OCI-LY1 (cell line): ENCODE measurements around the gene CHST11.

Source experiments
- H2AFZ ChIP-seq: fragments of 200-600 bp; sonication (generic), shearing (Covaris generic); 2 replicates; pipeline ENCODE4 v1.6.0; 2014; ENCODE audit warnings: antibody characterized with exemption, mild to moderate bottlenecking, low read length
- H3F3A ChIP-seq: fragments of 200-600 bp; sonication (generic), shearing (Covaris generic); 2 replicates; pipeline ENCODE4 v1.6.0; 2014; ENCODE audit warnings: mild to moderate bottlenecking, antibody characterized with exemption, low read length, moderate library complexity; ENCODE audit not compliant: insufficient read depth
- H3K27ac ChIP-seq: fragments of 200-600 bp; sonication (generic); 2 replicates; pipeline ENCODE4 v1.5.1; 2014; ENCODE audit warnings: low read length, mixed run types, mild to moderate bottlenecking, low read depth; ENCODE audit not compliant: poor library complexity, severe bottlenecking
- H3K27me3 ChIP-seq: fragments of 200-600 bp; sonication (generic); 2 replicates; pipeline ENCODE4 v1.6.0; 2014; ENCODE audit warnings: antibody characterized with exemption, mild to moderate bottlenecking, low read length, moderate library complexity; ENCODE audit not compliant: insufficient read depth
- H3K36me3 ChIP-seq: fragments of 200-600 bp; sonication (generic); 2 replicates; pipeline ENCODE4 v1.6.1; 2014; ENCODE audit warnings: mild to moderate bottlenecking, antibody characterized with exemption, low read length, moderate library complexity, mixed read lengths; ENCODE audit not compliant: insufficient read depth
- H3K4me1 ChIP-seq: fragments of 200-600 bp; sonication (generic); 2 replicates; pipeline ENCODE4 v1.5.1; 2014; ENCODE audit warnings: mild to moderate bottlenecking, low read length, moderate library complexity; ENCODE audit not compliant: insufficient read depth, severe bottlenecking
- H3K4me2 ChIP-seq: fragments of 200-600 bp; sonication (generic), shearing (Covaris generic); 2 replicates; pipeline ENCODE4 v1.6.1; 2014; ENCODE audit warnings: low read length
- H3K4me3 ChIP-seq: fragments of 200-600 bp; sonication (generic); 2 replicates; pipeline ENCODE4 v1.5.1; 2014; ENCODE audit warnings: low read length, low read depth, mild to moderate bottlenecking, mixed read lengths; ENCODE audit not compliant: poor library complexity, severe bottlenecking
- H3K79me2 ChIP-seq: fragments of 200-600 bp; shearing (Covaris generic); 2 replicates; pipeline ENCODE4 v1.6.1; 2016; ENCODE audit warnings: mixed run types, low read length, mixed read lengths; ENCODE audit not compliant: insufficient read depth
- H3K9ac ChIP-seq: fragments of 200-600 bp; sonication (generic), shearing (Covaris generic); 2 replicates; pipeline ENCODE4 v1.6.1; 2014; ENCODE audit warnings: mild to moderate bottlenecking, low read length, mixed read lengths
- H3K9me2 ChIP-seq: fragments of 200-600 bp; sonication (generic), shearing (Covaris generic); 2 replicates; pipeline ENCODE4 v1.6.1; 2014; ENCODE audit warnings: low read depth, mild to moderate bottlenecking, low read length, mixed read lengths
- H3K9me3 ChIP-seq: fragments of 200-600 bp; shearing (Covaris generic); 2 replicates; pipeline ENCODE4 v1.6.1; 2014; ENCODE audit warnings: low read length, mixed read lengths
- H4K20me1 ChIP-seq: fragments of 200-600 bp; sonication (generic), shearing (Covaris generic); 2 replicates; pipeline ENCODE4 v1.6.0; 2016; ENCODE audit warnings: mild to moderate bottlenecking, low read length; ENCODE audit not compliant: insufficient read depth
- EZH2 ChIP-seq: fragments of 200-600 bp; sonication (generic), shearing (Covaris generic); IDR thresholded peaks from 2 replicates; pipeline ENCODE4 v1.8.0; 2017; ENCODE audit warnings: borderline replicate concordance, mixed run types, mild to moderate bottlenecking, antibody characterized with exemption, low read length, moderate library complexity, mixed read lengths
- TF ChIP-seq, protein P1 (sequence below): fragments of 200-600 bp; sonication (generic), shearing (Covaris generic); IDR thresholded peaks from 2 replicates; pipeline ENCODE4 v1.5.1; 2017; ENCODE audit warnings: mild to moderate bottlenecking, antibody characterized with exemption, low read length, moderate library complexity, mixed read lengths

Gene CHST11

DNA sequence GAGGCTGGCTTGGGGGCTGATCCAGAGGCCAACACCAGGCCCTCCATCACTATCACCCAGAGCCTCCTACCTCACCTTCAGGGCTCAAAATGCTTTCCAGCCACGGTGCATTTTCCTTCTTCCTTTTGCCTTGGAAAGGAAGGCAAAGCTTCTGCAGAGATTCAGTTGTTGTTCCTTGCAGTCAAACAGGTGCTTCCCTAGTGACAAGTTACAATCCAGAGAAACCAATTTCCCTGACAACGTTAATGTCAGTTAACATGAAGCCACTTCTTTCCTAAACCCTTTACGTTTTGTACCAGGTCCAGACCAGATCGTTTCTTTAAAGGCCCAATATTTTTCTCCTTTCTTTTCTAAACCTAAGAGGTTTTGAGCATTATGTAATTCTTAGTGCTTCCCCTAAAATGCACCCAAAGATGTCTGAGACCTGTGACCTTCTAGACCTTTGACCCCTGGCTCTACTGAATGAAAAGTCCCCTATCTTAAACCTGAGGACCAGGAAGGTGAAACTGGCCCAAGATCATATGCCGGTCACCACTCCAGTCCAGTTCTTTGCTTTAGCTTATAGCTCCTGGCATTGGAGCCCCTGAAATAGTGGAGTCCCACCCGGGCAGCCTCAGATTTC is 289.8 kb downstream of the CHST11 start:
- Histone ChIP-seq H3K27me3 (no peaks in the 10 kb centered on the region), H3K79me2 (no peaks in the 10 kb centered on the region), H3K4me2 (no peak overlapping the region), H3K9me2 (no peaks in the 10 kb centered on the region), H3K9me3 (no peaks in the 10 kb centered on the region), H3K27ac (no peak overlapping the region), H4K20me1 (no peaks in the 10 kb centered on the region), H3K36me3 (no peaks in the 10 kb centered on the region; the same call in 1 of the 2 replicates), H3F3A (no peaks in the 10 kb centered on the region), H3K9ac (no peak overlapping the region), H3K4me1 (peaks cover 17% of the 10 kb centered on the region), H2AFZ (no peak overlapping the region), H3K4me3 (no peak overlapping the region)
- TF ChIP-seq, protein P1, sequence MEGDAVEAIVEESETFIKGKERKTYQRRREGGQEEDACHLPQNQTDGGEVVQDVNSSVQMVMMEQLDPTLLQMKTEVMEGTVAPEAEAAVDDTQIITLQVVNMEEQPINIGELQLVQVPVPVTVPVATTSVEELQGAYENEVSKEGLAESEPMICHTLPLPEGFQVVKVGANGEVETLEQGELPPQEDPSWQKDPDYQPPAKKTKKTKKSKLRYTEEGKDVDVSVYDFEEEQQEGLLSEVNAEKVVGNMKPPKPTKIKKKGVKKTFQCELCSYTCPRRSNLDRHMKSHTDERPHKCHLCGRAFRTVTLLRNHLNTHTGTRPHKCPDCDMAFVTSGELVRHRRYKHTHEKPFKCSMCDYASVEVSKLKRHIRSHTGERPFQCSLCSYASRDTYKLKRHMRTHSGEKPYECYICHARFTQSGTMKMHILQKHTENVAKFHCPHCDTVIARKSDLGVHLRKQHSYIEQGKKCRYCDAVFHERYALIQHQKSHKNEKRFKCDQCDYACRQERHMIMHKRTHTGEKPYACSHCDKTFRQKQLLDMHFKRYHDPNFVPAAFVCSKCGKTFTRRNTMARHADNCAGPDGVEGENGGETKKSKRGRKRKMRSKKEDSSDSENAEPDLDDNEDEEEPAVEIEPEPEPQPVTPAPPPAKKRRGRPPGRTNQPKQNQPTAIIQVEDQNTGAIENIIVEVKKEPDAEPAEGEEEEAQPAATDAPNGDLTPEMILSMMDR, result no peak

DNA sequence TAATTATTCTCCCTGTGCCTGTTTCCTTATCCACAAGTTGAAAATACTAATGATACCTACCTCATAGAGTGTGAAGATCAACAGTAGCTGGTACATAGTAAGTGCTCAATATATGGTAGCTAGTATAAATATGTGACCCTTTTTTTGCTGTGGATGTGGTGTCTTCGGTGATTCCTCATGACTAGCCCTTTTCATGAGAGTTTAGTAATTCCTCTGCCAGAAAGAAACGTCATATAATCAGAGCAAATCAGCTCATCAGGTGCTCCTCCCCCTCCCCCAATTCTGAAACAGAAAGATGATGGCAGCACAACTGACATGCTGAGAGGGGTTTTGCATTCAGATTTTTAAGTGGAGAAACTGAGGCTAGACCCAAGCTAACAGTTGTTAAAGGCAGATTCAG is 290.6 kb downstream of the CHST11 start:
- H4K20me1 ChIP-seq, result no peaks in the 10 kb centered on the region
- peaks cover 17% of the 10 kb centered on the region for H3K4me1 ChIP-seq
- H3K79me2 ChIP-seq, result no peaks in the 10 kb centered on the region
- H2AFZ ChIP-seq, result no peak overlapping the region
- H3K27ac ChIP-seq, result no peak overlapping the region
- H3K4me2 ChIP-seq, result no peak overlapping the region
- no peaks in the 10 kb centered on the region for H3F3A ChIP-seq
- no peak for TF ChIP-seq EZH2
- TF ChIP-seq, protein P1, result no peak
- H3K9ac ChIP-seq, result no peak overlapping the region
- no peaks in the 10 kb centered on the region for H3K9me2 ChIP-seq
- H3K36me3 ChIP-seq, result no peaks in the 10 kb centered on the region; the same call in 1 of the 2 replicates
- H3K27me3 ChIP-seq, result no peaks in the 10 kb centered on the region
- H3K4me3 ChIP-seq, result no peak overlapping the region
- no peaks in the 10 kb centered on the region for H3K9me3 ChIP-seq

DNA sequence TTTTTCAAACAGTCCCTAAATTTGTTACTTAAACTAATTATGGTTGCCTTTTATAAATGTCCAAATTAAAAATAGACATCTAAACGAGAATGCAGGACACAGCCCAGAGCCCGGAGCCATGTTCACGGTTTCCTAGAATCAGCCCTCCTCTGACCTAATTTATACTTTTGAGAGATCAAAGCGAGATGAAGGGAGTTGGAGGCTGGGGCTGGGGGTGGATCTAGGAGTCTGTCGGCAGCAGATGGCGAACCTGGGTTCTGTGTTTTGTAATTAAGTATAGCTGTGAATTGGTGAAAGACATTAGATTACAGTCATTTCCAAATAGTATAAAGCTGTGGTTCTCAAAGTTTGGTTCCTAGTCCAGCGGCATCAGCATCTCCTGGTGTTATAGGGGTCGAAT is 291.2 kb downstream of the CHST11 start:
- Histone ChIP-seq H3K79me2 (no peaks in the 10 kb centered on the region), H3K27ac (no peak overlapping the region), H3K4me1 (peaks cover 17% of the 10 kb centered on the region), H3F3A (no peaks in the 10 kb centered on the region), H3K9ac (no peak overlapping the region), H3K36me3 (no peaks in the 10 kb centered on the region; the same call in 1 of the 2 replicates), H3K4me2 (peak overlapping the region; percentile 20; the same call in 1 of the 2 replicates), H3K9me2 (no peaks in the 10 kb centered on the region), H3K27me3 (no peaks in the 10 kb centered on the region), H3K4me3 (no peak overlapping the region), H4K20me1 (no peaks in the 10 kb centered on the region), H3K9me3 (no peaks in the 10 kb centered on the region), H2AFZ (no peak overlapping the region)
- TF ChIP-seq, protein P1, result no peak
- no peak for TF ChIP-seq EZH2
